ENCODE data around the gene USP40. TPM values are rescaled to one million over a fixed set of nuclear protein-coding genes. Genes with fewer than 3 reads are reported as not detected.

The USP40 gene
- total and polyA plus RNA-seq, 4 donors, result 29.4 to 40.2 (median 32.2) TPM

- H3K4me1 ChIP-seq (ENCODE audit: control insufficient read depth, insufficient read depth, low read length), result no peaks in the 10 kb centered on the region
- H3K27me3 ChIP-seq (ENCODE audit: control insufficient read depth, insufficient read depth, low read length), result no peaks in the 10 kb centered on the region
- DNase-seq (ENCODE audit: low read depth in 4 of 6, low spot score in 6 of 6), result no peak
- 77% methylated on average over 6 of the region's 6 CpGs for WGBS (ENCODE audit: insufficient coverage)
- H3K9me3 ChIP-seq (ENCODE audit: control insufficient read depth, insufficient read depth, low read length), result no peaks in the 10 kb centered on the region
- H3K4me3 ChIP-seq (ENCODE audit: low read depth, low read length), result no peak overlapping the region
- no peak overlapping the region for H3K27ac ChIP-seq (ENCODE audit: low read depth, low read length)
- no peaks in the 10 kb centered on the region for H3K36me3 ChIP-seq (ENCODE audit: control insufficient read depth, insufficient read depth, low read length)
Measured at GRCh38 chr2:233531955-233532354, 34.6 kb downstream of the USP40 start.

GRCh38 chr2:233530381-233530780 lies 36.2 kb downstream of the USP40 start:
- no CpG with 5 or more reads among the region's 1 CpG for WGBS (ENCODE audit: insufficient coverage)
- no peaks in the 10 kb centered on the region for H3K27me3 ChIP-seq (ENCODE audit: control insufficient read depth, insufficient read depth, low read length)
- H3K36me3 ChIP-seq (ENCODE audit: control insufficient read depth, insufficient read depth, low read length), result no peaks in the 10 kb centered on the region
- no peak overlapping the region for H3K4me3 ChIP-seq (ENCODE audit: low read depth, low read length)
- no peaks in the 10 kb centered on the region for H3K4me1 ChIP-seq (ENCODE audit: control insufficient read depth, insufficient read depth, low read length)
- DNase-seq (ENCODE audit: low read depth in 4 of 6, low spot score in 6 of 6), result no peak
- no peaks in the 10 kb centered on the region for H3K9me3 ChIP-seq (ENCODE audit: control insufficient read depth, insufficient read depth, low read length)
- no peak overlapping the region for H3K27ac ChIP-seq (ENCODE audit: low read depth, low read length)

GRCh38 chr2:233528182-233528581 lies 38.4 kb downstream of the USP40 start:
- H3K4me1 ChIP-seq (ENCODE audit: control insufficient read depth, insufficient read depth, low read length), result no peaks in the 10 kb centered on the region
- no peak overlapping the region for H3K27ac ChIP-seq (ENCODE audit: low read depth, low read length)
- DNase-seq (ENCODE audit: low read depth in 4 of 6, low spot score in 6 of 6), result no peak
- no peak overlapping the region for H3K4me3 ChIP-seq (ENCODE audit: low read depth, low read length)
- no peaks in the 10 kb centered on the region for H3K9me3 ChIP-seq (ENCODE audit: control insufficient read depth, insufficient read depth, low read length)
- no peaks in the 10 kb centered on the region for H3K36me3 ChIP-seq (ENCODE audit: control insufficient read depth, insufficient read depth, low read length)
- 94% methylated on average over 8 of the region's 10 CpGs for WGBS (ENCODE audit: insufficient coverage)
- H3K27me3 ChIP-seq (ENCODE audit: control insufficient read depth, insufficient read depth, low read length), result no peaks in the 10 kb centered on the region

DNA sequence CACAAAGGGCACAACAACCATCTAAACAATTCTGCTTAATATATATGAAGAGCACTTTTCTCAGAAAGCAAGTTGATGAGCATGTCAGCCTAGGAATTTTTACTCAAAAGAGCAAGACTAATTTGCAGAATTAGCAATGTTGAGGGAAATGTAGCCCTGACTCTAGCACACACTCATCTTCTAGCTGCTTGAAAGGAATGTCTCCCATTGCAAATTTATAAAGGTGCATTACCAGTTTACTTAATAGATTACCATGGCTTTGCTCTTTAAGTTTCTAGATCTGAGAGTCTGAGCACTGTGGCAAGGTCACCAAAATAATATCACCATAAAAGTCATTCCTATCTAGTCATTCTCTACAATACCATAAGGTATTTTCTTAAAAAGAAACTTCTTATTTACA lies 40.8 kb downstream of the USP40 start:
- no peaks in the 10 kb centered on the region for H3K4me1 ChIP-seq (ENCODE audit: control insufficient read depth, insufficient read depth, low read length)
- no peaks in the 10 kb centered on the region for H3K9me3 ChIP-seq (ENCODE audit: control insufficient read depth, insufficient read depth, low read length)
- DNase-seq (ENCODE audit: low read depth in 4 of 6, low spot score in 6 of 6), result no peak
- H3K27ac ChIP-seq (ENCODE audit: low read depth, low read length), result no peak overlapping the region
- H3K36me3 ChIP-seq (ENCODE audit: control insufficient read depth, insufficient read depth, low read length), result no peaks in the 10 kb centered on the region
- no peaks in the 10 kb centered on the region for H3K27me3 ChIP-seq (ENCODE audit: control insufficient read depth, insufficient read depth, low read length)
- no peak overlapping the region for H3K4me3 ChIP-seq (ENCODE audit: low read depth, low read length)

- H3K27me3 ChIP-seq (ENCODE audit: control insufficient read depth, insufficient read depth, low read length), result no peaks in the 10 kb centered on the region
- no peak overlapping the region for H3K27ac ChIP-seq (ENCODE audit: low read depth, low read length)
- no peaks in the 10 kb centered on the region for H3K4me1 ChIP-seq (ENCODE audit: control insufficient read depth, insufficient read depth, low read length)
- no peaks in the 10 kb centered on the region for H3K36me3 ChIP-seq (ENCODE audit: control insufficient read depth, insufficient read depth, low read length)
- DNase-seq (ENCODE audit: low read depth in 4 of 6, low spot score in 6 of 6), result no peak
- WGBS (ENCODE audit: insufficient coverage), result no CpG with 5 or more reads among the region's 3 CpGs
- no peak overlapping the region for H3K4me3 ChIP-seq (ENCODE audit: low read depth, low read length)
- no peaks in the 10 kb centered on the region for H3K9me3 ChIP-seq (ENCODE audit: control insufficient read depth, insufficient read depth, low read length)
Measured at GRCh38 chr2:233519787-233520611, 46.6 kb downstream of the USP40 start.

DNA sequence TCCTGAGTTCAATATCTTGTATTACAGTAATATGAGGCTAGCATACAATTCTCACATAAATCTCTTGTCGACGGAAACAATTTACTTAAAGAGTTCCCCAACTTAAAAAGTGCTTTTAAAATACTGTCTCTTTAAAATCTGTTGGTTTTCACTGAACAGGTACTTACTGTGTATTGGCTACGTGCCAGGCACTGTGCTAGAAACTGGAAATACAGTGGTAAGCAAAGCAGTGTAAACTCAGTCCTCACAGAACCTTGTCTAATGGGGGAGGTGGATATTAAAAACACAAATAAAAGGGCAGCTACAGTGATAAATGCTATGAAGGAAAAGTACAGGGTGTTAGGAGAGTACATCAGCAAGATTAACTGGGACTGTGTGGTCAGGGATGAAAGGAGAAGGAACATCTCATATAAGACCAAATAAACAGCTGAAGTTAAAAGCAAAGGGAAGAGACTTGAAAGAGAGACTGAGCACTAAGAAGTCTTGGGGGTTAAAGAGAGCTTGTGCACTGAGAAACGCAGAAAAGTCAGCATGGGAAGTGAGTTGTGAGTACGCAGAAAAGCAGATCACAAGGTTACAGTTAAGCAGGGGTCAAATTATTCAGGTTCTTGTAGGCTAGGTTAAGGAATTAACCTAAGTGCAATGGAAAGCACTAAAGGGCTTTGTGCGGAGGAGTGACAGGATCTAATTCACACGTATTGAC lies 52.5 kb downstream of the USP40 start:
- no peaks in the 10 kb centered on the region for H3K27me3 ChIP-seq (ENCODE audit: control insufficient read depth, insufficient read depth, low read length)
- no peaks in the 10 kb centered on the region for H3K36me3 ChIP-seq (ENCODE audit: control insufficient read depth, insufficient read depth, low read length)
- no peak for DNase-seq (ENCODE audit: low read depth in 4 of 6, low spot score in 6 of 6)
- H3K4me3 ChIP-seq (ENCODE audit: low read depth, low read length), result no peak overlapping the region
- no peak overlapping the region for H3K27ac ChIP-seq (ENCODE audit: low read depth, low read length)
- 94% methylated on average over 2 of the region's 7 CpGs for WGBS (ENCODE audit: insufficient coverage)
- no peaks in the 10 kb centered on the region for H3K4me1 ChIP-seq (ENCODE audit: control insufficient read depth, insufficient read depth, low read length)
- H3K9me3 ChIP-seq (ENCODE audit: control insufficient read depth, insufficient read depth, low read length), result no peaks in the 10 kb centered on the region

- DNase-seq (ENCODE audit: low read depth in 4 of 6, low spot score in 6 of 6), result no peak
- Histone ChIP-seq H3K27me3 (ENCODE audit: control insufficient read depth, insufficient read depth, low read length) (no peaks in the 10 kb centered on the region), H3K4me3 (ENCODE audit: low read depth, low read length) (no peak overlapping the region), H3K36me3 (ENCODE audit: control insufficient read depth, insufficient read depth, low read length) (peaks cover 7% of the 10 kb centered on the region), H3K27ac (ENCODE audit: low read depth, low read length) (no peak overlapping the region), H3K9me3 (ENCODE audit: control insufficient read depth, insufficient read depth, low read length) (peaks cover 6% of the 10 kb centered on the region), H3K4me1 (ENCODE audit: control insufficient read depth, insufficient read depth, low read length) (no peaks in the 10 kb centered on the region)
- WGBS (ENCODE audit: insufficient coverage), result no CpG with 5 or more reads among the region's 1 CpG
Measured at GRCh38 chr2:233503947-233504637, 62.5 kb downstream of the USP40 start.

- H3K36me3 ChIP-seq (ENCODE audit: control insufficient read depth, insufficient read depth, low read length), result peaks cover 7% of the 10 kb centered on the region
- no peak overlapping the region for H3K4me3 ChIP-seq (ENCODE audit: low read depth, low read length)
Measured at GRCh38 chr2:233503481-233503880, 63.1 kb downstream of the USP40 start.

DNA sequence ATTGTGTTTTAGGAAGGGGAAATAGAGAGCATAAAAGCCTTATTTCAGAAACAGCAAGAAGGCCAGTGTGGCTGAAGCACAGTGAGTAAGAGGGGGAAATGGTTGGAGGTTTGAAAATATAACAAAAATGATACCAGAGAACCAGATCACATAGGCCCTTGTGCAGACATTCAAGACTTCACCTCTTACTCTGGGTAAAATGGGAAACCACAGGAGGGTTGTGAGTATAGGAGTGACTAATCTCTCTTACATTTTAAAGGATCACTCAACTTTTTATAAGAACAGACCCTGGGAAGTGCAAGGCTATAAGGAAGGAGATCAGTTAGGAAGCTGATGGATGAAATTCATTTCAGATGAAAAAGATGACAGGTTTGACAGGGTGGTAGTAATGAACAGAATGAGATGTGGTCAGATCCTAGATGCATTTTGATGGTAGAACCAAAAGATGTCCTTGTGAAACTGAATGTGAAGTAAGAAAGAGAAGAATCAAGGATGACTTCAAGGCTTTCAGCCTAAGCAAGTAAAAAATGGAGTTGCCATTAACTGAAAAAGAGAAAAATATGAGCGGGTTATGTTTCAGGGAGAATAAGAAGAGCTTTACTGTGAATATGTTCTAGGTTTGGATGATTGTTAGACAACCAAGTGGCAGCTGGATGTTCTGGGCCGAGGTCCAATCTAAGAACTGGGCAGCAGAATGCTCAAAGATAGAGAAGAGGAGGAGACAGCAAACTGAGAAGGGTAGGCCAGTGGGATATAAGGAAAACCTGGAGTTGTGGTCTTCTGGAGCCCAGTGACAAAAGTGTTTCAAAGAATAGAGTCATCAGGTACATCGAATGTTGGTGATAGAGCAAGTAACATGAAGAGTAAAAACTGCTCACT lies 65.1 kb downstream of the USP40 start:
- WGBS (ENCODE audit: insufficient coverage), result 89% methylated on average over 3 of the region's 3 CpGs

More at GRCh38 chr2:233503481-233503880, 63.1 kb downstream of the USP40 start:
- Histone ChIP-seq H3K27me3 (ENCODE audit: control insufficient read depth, insufficient read depth, low read length) (no peaks in the 10 kb centered on the region), H3K4me1 (ENCODE audit: control insufficient read depth, insufficient read depth, low read length) (no peaks in the 10 kb centered on the region), H3K9me3 (ENCODE audit: control insufficient read depth, insufficient read depth, low read length) (peaks cover 6% of the 10 kb centered on the region), H3K27ac (ENCODE audit: low read depth, low read length) (no peak overlapping the region)
- WGBS (ENCODE audit: insufficient coverage), result no CpG with 5 or more reads among the region's 1 CpG
- no peak for DNase-seq (ENCODE audit: low read depth in 4 of 6, low spot score in 6 of 6)

More for the DNA sequence above, 65.1 kb downstream of the USP40 start:
- peaks cover 6% of the 10 kb centered on the region for H3K9me3 ChIP-seq (ENCODE audit: control insufficient read depth, insufficient read depth, low read length)
- no peak for DNase-seq (ENCODE audit: low read depth in 4 of 6, low spot score in 6 of 6)
- H3K36me3 ChIP-seq (ENCODE audit: control insufficient read depth, insufficient read depth, low read length), result peaks cover 4% of the 10 kb centered on the region
- no peak overlapping the region for H3K4me3 ChIP-seq (ENCODE audit: low read depth, low read length)
- H3K27me3 ChIP-seq (ENCODE audit: control insufficient read depth, insufficient read depth, low read length), result no peaks in the 10 kb centered on the region
- H3K4me1 ChIP-seq (ENCODE audit: control insufficient read depth, insufficient read depth, low read length), result no peaks in the 10 kb centered on the region
- H3K27ac ChIP-seq (ENCODE audit: low read depth, low read length), result no peak overlapping the region

Data from spinal cord (tissue), 10 donors.